Activated naive CD8-positive, alpha-beta T cell (primary cell): Measurements from ENCODE around the gene KIF16B.

Source experiments
- H3K27ac Mint-ChIP-seq: one replicate; pipeline ENCODE4 v1.8.0; 2021; ENCODE audit warnings: mixed read lengths
- H3K27me3 Mint-ChIP-seq: one replicate; pipeline ENCODE4 v1.8.0; 2021; ENCODE audit warnings: mixed read lengths
- H3K36me3 Mint-ChIP-seq: one replicate; pipeline ENCODE4 v1.8.0; 2021; ENCODE audit warnings: mixed read lengths
- H3K4me1 Mint-ChIP-seq: one replicate; pipeline ENCODE4 v1.8.0; 2021; ENCODE audit warnings: low read depth, mixed read lengths
- H3K4me3 Mint-ChIP-seq: one replicate; pipeline ENCODE4 v1.8.0; 2021; ENCODE audit warnings: mild to moderate bottlenecking, mixed read lengths
- H3K9me3 Mint-ChIP-seq: one replicate; pipeline ENCODE4 v1.8.0; 2021; ENCODE audit warnings: low read depth, mixed read lengths

The KIF16B gene

GRCh38 chr20:16313917-16314316 lies 259.3 kb downstream of the KIF16B start:
- Mint-ChIP-seq H3K4me3 (no peak overlapping the region), H3K9me3 (peaks cover 4% of the 10 kb centered on the region), H3K36me3 (peaks cover 55% of the 10 kb centered on the region), H3K27me3 (no peaks in the 10 kb centered on the region), H3K4me1 (no peaks in the 10 kb centered on the region), H3K27ac (no peak overlapping the region)

- no peak overlapping the region for H3K4me3 Mint-ChIP-seq
- no peak overlapping the region for H3K27ac Mint-ChIP-seq
- peaks cover 4% of the 10 kb centered on the region for H3K9me3 Mint-ChIP-seq
- no peaks in the 10 kb centered on the region for H3K4me1 Mint-ChIP-seq
- H3K36me3 Mint-ChIP-seq = peaks cover 58% of the 10 kb centered on the region
- H3K27me3 Mint-ChIP-seq = no peaks in the 10 kb centered on the region
Observed at GRCh38 chr20:16312998-16313397, 260.2 kb downstream of the KIF16B start.

GRCh38 chr20:16311756-16312155 lies 261.5 kb downstream of the KIF16B start:
- H3K36me3 Mint-ChIP-seq = peaks cover 58% of the 10 kb centered on the region
- H3K4me3 Mint-ChIP-seq = no peak overlapping the region
- H3K4me1 Mint-ChIP-seq = no peaks in the 10 kb centered on the region
- H3K9me3 Mint-ChIP-seq = peaks cover 4% of the 10 kb centered on the region
- no peak overlapping the region for H3K27ac Mint-ChIP-seq
- no peaks in the 10 kb centered on the region for H3K27me3 Mint-ChIP-seq

GRCh38 chr20:16308754-16309153 lies 264.5 kb downstream of the KIF16B start:
- no peak overlapping the region for H3K4me3 Mint-ChIP-seq
- no peaks in the 10 kb centered on the region for H3K27me3 Mint-ChIP-seq
- H3K36me3 Mint-ChIP-seq = peaks cover 54% of the 10 kb centered on the region

GRCh38 chr20:16302818-16303217 lies 270.4 kb downstream of the KIF16B start:
- Mint-ChIP-seq H3K9me3 (peaks cover 22% of the 10 kb centered on the region), H3K27ac (no peak overlapping the region), H3K27me3 (no peaks in the 10 kb centered on the region), H3K36me3 (peaks cover 42% of the 10 kb centered on the region), H3K4me1 (no peaks in the 10 kb centered on the region), H3K4me3 (no peak overlapping the region)

More at GRCh38 chr20:16308754-16309153, 264.5 kb downstream of the KIF16B start:
- H3K27ac Mint-ChIP-seq = no peak overlapping the region
- H3K4me1 Mint-ChIP-seq = no peaks in the 10 kb centered on the region
- H3K9me3 Mint-ChIP-seq = peaks cover 11% of the 10 kb centered on the region

GRCh38 chr20:16301986-16302385 lies 271.3 kb downstream of the KIF16B start:
- H3K36me3 Mint-ChIP-seq = peaks cover 43% of the 10 kb centered on the region
- H3K4me3 Mint-ChIP-seq = no peak overlapping the region
- H3K4me1 Mint-ChIP-seq = no peaks in the 10 kb centered on the region
- no peaks in the 10 kb centered on the region for H3K27me3 Mint-ChIP-seq
- no peak overlapping the region for H3K27ac Mint-ChIP-seq
- H3K9me3 Mint-ChIP-seq = peaks cover 22% of the 10 kb centered on the region

GRCh38 chr20:16299897-16300296 lies 273.4 kb downstream of the KIF16B start:
- H3K27ac Mint-ChIP-seq = no peak overlapping the region
- no peaks in the 10 kb centered on the region for H3K27me3 Mint-ChIP-seq
- H3K4me3 Mint-ChIP-seq = no peak overlapping the region
- H3K4me1 Mint-ChIP-seq = no peaks in the 10 kb centered on the region
- peaks cover 11% of the 10 kb centered on the region for H3K9me3 Mint-ChIP-seq
- H3K36me3 Mint-ChIP-seq = peaks cover 39% of the 10 kb centered on the region

GRCh38 chr20:16296931-16297330 lies 276.3 kb downstream of the KIF16B start:
- Mint-ChIP-seq H3K4me1 (no peaks in the 10 kb centered on the region), H3K27ac (no peak overlapping the region), H3K4me3 (no peak overlapping the region), H3K36me3 (peaks cover 22% of the 10 kb centered on the region), H3K27me3 (no peaks in the 10 kb centered on the region), H3K9me3 (no peaks in the 10 kb centered on the region)

GRCh38 chr20:16295534-16295933 lies 277.7 kb downstream of the KIF16B start:
- peaks cover 28% of the 10 kb centered on the region for H3K36me3 Mint-ChIP-seq
- H3K4me1 Mint-ChIP-seq = no peaks in the 10 kb centered on the region
- H3K27me3 Mint-ChIP-seq = no peaks in the 10 kb centered on the region
- H3K9me3 Mint-ChIP-seq = no peaks in the 10 kb centered on the region
- no peak overlapping the region for H3K27ac Mint-ChIP-seq
- no peak overlapping the region for H3K4me3 Mint-ChIP-seq

- H3K27me3 Mint-ChIP-seq = no peaks in the 10 kb centered on the region
- peaks cover 3% of the 10 kb centered on the region for H3K9me3 Mint-ChIP-seq
- H3K4me1 Mint-ChIP-seq = no peaks in the 10 kb centered on the region
- H3K27ac Mint-ChIP-seq = no peak overlapping the region
- peaks cover 37% of the 10 kb centered on the region for H3K36me3 Mint-ChIP-seq
- H3K4me3 Mint-ChIP-seq = no peak overlapping the region
Observed at GRCh38 chr20:16293590-16293989, 279.7 kb downstream of the KIF16B start.

- Mint-ChIP-seq H3K36me3 (peaks cover 29% of the 10 kb centered on the region), H3K4me3 (no peak overlapping the region), H3K27ac (no peak overlapping the region), H3K4me1 (no peaks in the 10 kb centered on the region), H3K27me3 (no peaks in the 10 kb centered on the region), H3K9me3 (peaks cover 3% of the 10 kb centered on the region)
Observed at GRCh38 chr20:16292226-16292880, 280.9 kb downstream of the KIF16B start.

- Mint-ChIP-seq H3K36me3 (peaks cover 29% of the 10 kb centered on the region), H3K27me3 (no peaks in the 10 kb centered on the region), H3K4me1 (no peaks in the 10 kb centered on the region), H3K27ac (no peak overlapping the region), H3K4me3 (no peak overlapping the region), H3K9me3 (peaks cover 3% of the 10 kb centered on the region)
Observed at GRCh38 chr20:16290358-16290757, 282.9 kb downstream of the KIF16B start.

GRCh38 chr20:16287776-16288175 lies 285.5 kb downstream of the KIF16B start:
- Mint-ChIP-seq H3K27me3 (no peaks in the 10 kb centered on the region), H3K27ac (no peak overlapping the region), H3K4me3 (no peak overlapping the region), H3K36me3 (peaks cover 42% of the 10 kb centered on the region), H3K9me3 (peaks cover 3% of the 10 kb centered on the region), H3K4me1 (no peaks in the 10 kb centered on the region)

GRCh38 chr20:16286601-16287000 lies 286.6 kb downstream of the KIF16B start:
- Mint-ChIP-seq H3K9me3 (peaks cover 3% of the 10 kb centered on the region), H3K36me3 (peaks cover 46% of the 10 kb centered on the region), H3K4me3 (no peak overlapping the region), H3K27me3 (no peaks in the 10 kb centered on the region), H3K4me1 (no peaks in the 10 kb centered on the region), H3K27ac (no peak overlapping the region)

- H3K27me3 Mint-ChIP-seq = no peaks in the 10 kb centered on the region
- no peak overlapping the region for H3K4me3 Mint-ChIP-seq
- no peaks in the 10 kb centered on the region for H3K4me1 Mint-ChIP-seq
- H3K27ac Mint-ChIP-seq = no peak overlapping the region
- peaks cover 36% of the 10 kb centered on the region for H3K36me3 Mint-ChIP-seq
- no peaks in the 10 kb centered on the region for H3K9me3 Mint-ChIP-seq
Observed at GRCh38 chr20:16284385-16285100, 288.7 kb downstream of the KIF16B start.

- Mint-ChIP-seq H3K27me3 (no peaks in the 10 kb centered on the region), H3K27ac (no peak overlapping the region), H3K4me3 (no peak overlapping the region), H3K9me3 (no peaks in the 10 kb centered on the region), H3K36me3 (peaks cover 32% of the 10 kb centered on the region), H3K4me1 (no peaks in the 10 kb centered on the region)
Observed at GRCh38 chr20:16283978-16284377, 289.3 kb downstream of the KIF16B start.
